Keratinocyte (primary cell): Measurements from ENCODE around the gene MAPKBP1. TPM values are rescaled to one million over a fixed set of nuclear protein-coding genes. Genes with fewer than 3 reads are reported as not detected.
A peak's percentile ranks its signal among the peaks of the same experiment; 100 is the strongest.

Experiments
- DNase-seq: peaks from one replicate; pipeline ENCODE4 v3.0.0-alpha.2; 2011; ENCODE audit warnings: low read depth, missing footprints, low spot score
- FAIRE-seq: peaks from 2 replicates; lab custom pipeline; 2011; peaks lifted over from hg19 to GRCh38; lab: Jason Lieb, UNC
- H2AFZ ChIP-seq: 2 replicates; pipeline ENCODE4 v1.6.0; 2012; ENCODE audit warnings: low read length, control low read depth, inconsistent platforms; ENCODE audit not compliant: control insufficient read depth
- H3K27ac ChIP-seq: 2 replicates; pipeline ENCODE4 v1.5.1; 2011; ENCODE audit warnings: low read length; ENCODE audit not compliant: control insufficient read depth, insufficient read depth
- H3K27me3 ChIP-seq: 3 replicates; pipeline ENCODE4 v1.6.0; 2011; ENCODE audit warnings: low read length; ENCODE audit not compliant: control insufficient read depth, insufficient read depth; ENCODE audit errors: extremely low read depth
- H3K36me3 ChIP-seq, 2 experiments: 2 replicates in 1 of 2; 3 replicates in 1 of 2; pipeline ENCODE4 v1.5.1; 2011; ENCODE audit warnings: low read length in 2 of 2, mild to moderate bottlenecking in 1 of 2; ENCODE audit not compliant: control insufficient read depth in 2 of 2, insufficient read depth in 2 of 2; ENCODE audit errors: extremely low read depth in 1 of 2
- H3K4me1 ChIP-seq: 3 replicates; pipeline ENCODE4 v1.5.1; 2011; ENCODE audit warnings: low read length; ENCODE audit not compliant: control insufficient read depth, insufficient read depth; ENCODE audit errors: extremely low read depth
- H3K4me2 ChIP-seq: 3 replicates; pipeline ENCODE4 v1.6.0; 2011; ENCODE audit warnings: low read depth, low read length; ENCODE audit not compliant: control insufficient read depth, insufficient read depth; ENCODE audit errors: extremely low read depth
- H3K4me3 ChIP-seq, 3 experiments: fragments of 200-600 bp in 1 of 3; sonication (generic) in 1 of 3; 2 replicates in 2 of 3; 3 replicates in 1 of 3; pipeline ENCODE4 v1.5.1; 2011 to 2016; ENCODE audit warnings: low read length in 3 of 3, mild to moderate bottlenecking in 3 of 3, control low read depth in 2 of 3, inconsistent platforms in 1 of 3, low read depth in 1 of 3, mixed read lengths in 1 of 3, mixed run types in 1 of 3, moderate library complexity in 1 of 3; ENCODE audit not compliant: control insufficient read depth in 2 of 3, insufficient read depth in 2 of 3; ENCODE audit errors: extremely low read depth in 1 of 3
- H3K79me2 ChIP-seq: 2 replicates; pipeline ENCODE4 v1.6.0; 2012; ENCODE audit warnings: low read length; ENCODE audit not compliant: control insufficient read depth, insufficient read depth
- H3K9ac ChIP-seq: 3 replicates; pipeline ENCODE4 v1.6.0; 2011; ENCODE audit warnings: low read length; ENCODE audit not compliant: control insufficient read depth, insufficient read depth; ENCODE audit errors: extremely low read depth
- H3K9me1 ChIP-seq: 3 replicates; pipeline ENCODE4 v1.6.0; 2011; ENCODE audit warnings: low read length; ENCODE audit not compliant: control insufficient read depth, insufficient read depth; ENCODE audit errors: extremely low read depth
- H3K9me3 ChIP-seq: 2 replicates; pipeline ENCODE4 v1.5.1; 2012; ENCODE audit warnings: low read depth, low read length; ENCODE audit not compliant: control insufficient read depth
- H4K20me1 ChIP-seq: 3 replicates; pipeline ENCODE4 v1.6.0; 2011; ENCODE audit warnings: low read length; ENCODE audit not compliant: control insufficient read depth, insufficient read depth; ENCODE audit errors: extremely low read depth
- CTCF ChIP-seq, 3 experiments: IDR thresholded peaks in 1 of 3; conservative IDR thresholded peaks in 1 of 3; optimal IDR thresholded peaks in 1 of 3; 2 replicates in 2 of 3; 3 replicates in 1 of 3; pipeline versions ENCODE3 to v1.5.1; 2011; ENCODE audit warnings: low read length in 3 of 3, mild to moderate bottlenecking in 3 of 3, moderate library complexity in 2 of 3, control low read depth in 1 of 3, inconsistent platforms in 1 of 3; ENCODE audit not compliant: insufficient read depth in 2 of 3; ENCODE audit errors: extremely low read depth in 1 of 3
- EZH2 ChIP-seq: IDR thresholded peaks from one replicate; pipeline ENCODE4 v1.6.1; 2012; ENCODE audit warnings: inconsistent platforms, mild to moderate bottlenecking, low read length, moderate library complexity
- dilution Hi-C: fragments of 300-500 bp; cut with MboI; formaldehyde crosslinking; loops from one replicate; pipeline ENCODE4 v1.7.0; 2020; ENCODE audit warnings: low sequenced_read_pairs; ENCODE audit not compliant: extremely low pct_ligation_motif_present
- polyA plus RNA-seq, 5 experiments: library from polyadenylated mRNA; depleted of rRNA in 3 of 5; stranded (reverse) in 3 of 5; stranded (forward) in 1 of 5; unstranded in 1 of 5; fragments of >200 nt; gene quantifications; 1 replicate in 1 of 5; 2 replicates in 3 of 5; 3 replicates in 1 of 5; pipeline versions ENCODE4 v1.2.1 to v1.2.3, GENCODE V29; 2011 to 2012; ENCODE audit warnings: missing spikeins in 2 of 5, low read depth in 1 of 5, low replicate concordance in 1 of 5

The MAPKBP1 gene
- polyA plus RNA-seq, 1 donor (not counting 4 experiments of a cell fraction or from before 2014, with no cell fraction given): 18.3 TPM

GRCh38 chr15:41804361-41804760, 30.1 kb downstream of the MAPKBP1 start:
- no peaks in the 10 kb centered on the region for H3K9me1 ChIP-seq
- TF ChIP-seq EZH2 (no peak), CTCF (optimal IDR thresholded peaks at IDR 0.05 in 1 of 3, IDR thresholded peaks at IDR 0.05 in 1 of 3, conservative IDR thresholded peaks at IDR 0.05 in 1 of 3; ENCODE audit: extremely low read depth in 1 of 3, insufficient read depth in 2 of 3, low read length in 3 of 3) (no peak)
- H3K9ac ChIP-seq: peak overlapping the region; percentile 78
- H3K27ac ChIP-seq: peak overlapping the region; percentile 99
- dilution Hi-C loops: no loop called here
- FAIRE-seq (peak; percentile 99), DNase-seq (peak; percentile 99)
- no peak overlapping the region for H2AFZ ChIP-seq
- peak overlapping the region; percentile 70 for H3K4me2 ChIP-seq
- H3K4me3 ChIP-seq: peak overlapping the region in 1 of 3 experiments; percentile 29
- H3K36me3 ChIP-seq: peaks cover 4 to 25% of the 10 kb centered on the region in 2 experiments
- H3K27me3 ChIP-seq: no peaks in the 10 kb centered on the region
- H3K9me3 ChIP-seq: no peaks in the 10 kb centered on the region
- no peaks in the 10 kb centered on the region for H4K20me1 ChIP-seq
- H3K4me1 ChIP-seq: peaks cover 79% of the 10 kb centered on the region
- peaks cover 50% of the 10 kb centered on the region for H3K79me2 ChIP-seq

- Histone ChIP-seq H3K36me3 (peaks cover 1 to 32% of the 10 kb centered on the region in 2 experiments), H3K9me3 (no peaks in the 10 kb centered on the region), H3K9me1 (no peaks in the 10 kb centered on the region), H3K27me3 (no peaks in the 10 kb centered on the region), H4K20me1 (no peaks in the 10 kb centered on the region), H3K4me2 (peak overlapping the region; percentile 70), H2AFZ (no peak overlapping the region), H3K79me2 (peaks cover 50% of the 10 kb centered on the region), H3K4me1 (peaks cover 85% of the 10 kb centered on the region), H3K27ac (peak overlapping the region; percentile 99), H3K9ac (peak overlapping the region; percentile 78), H3K4me3 (peak overlapping the region in 1 of 3 experiments; percentile 18)
- no peak for TF ChIP-seq EZH2
- TF ChIP-seq CTCF (optimal IDR thresholded peaks at IDR 0.05 in 1 of 3, IDR thresholded peaks at IDR 0.05 in 1 of 3, conservative IDR thresholded peaks at IDR 0.05 in 1 of 3; ENCODE audit: extremely low read depth in 1 of 3, insufficient read depth in 2 of 3, low read length in 3 of 3): no peak
- DNase-seq: no peak
- dilution Hi-C loops: no loop called here
- no peak for FAIRE-seq
These were observed 30.8 kb downstream of the MAPKBP1 start for GRCh38 chr15:41804916-41805666.
